ENCODE data around the gene MIB2. TPM values are rescaled to one million over a fixed set of nuclear protein-coding genes. Genes with fewer than 3 reads are reported as not detected.
"Not testable (repeated sequence)": the region's sequence is repeated elsewhere in the genome, so short reads cannot be mapped to it uniquely, and the experiment has no call there.

The MIB2 gene
- total RNA-seq, 1 donor from 2014 or later, result 110 TPM

DNA sequence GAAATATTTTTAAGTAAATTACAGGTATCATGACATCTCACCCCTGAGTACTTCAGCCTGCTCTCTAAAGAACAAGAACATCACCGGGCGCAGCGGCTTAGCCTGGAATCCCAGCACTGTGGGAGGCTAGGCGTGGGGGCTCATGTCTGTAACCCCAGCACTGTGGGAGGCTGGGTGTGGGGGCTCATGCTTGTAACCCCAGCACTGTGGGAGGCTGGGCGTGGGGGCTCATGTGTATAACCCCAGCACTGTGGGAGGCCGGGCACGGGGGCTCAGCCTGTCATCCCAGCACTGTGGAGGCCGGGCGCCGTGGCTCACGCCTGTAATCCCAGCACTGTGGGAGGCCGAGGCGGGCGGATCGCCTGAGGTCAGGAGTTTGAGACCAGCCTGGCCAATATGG is 51.2 kb downstream of the MIB2 start:
- intact Hi-C loops (cut with DNase I), result loop anchor here (5.0 kb wide), 1 partner anchor 49 kb away; the partner anchor contains the start of gene MIB2
- DNase-seq (no peak), ATAC-seq (ENCODE audit: poor library complexity) (no peak)

DNA sequence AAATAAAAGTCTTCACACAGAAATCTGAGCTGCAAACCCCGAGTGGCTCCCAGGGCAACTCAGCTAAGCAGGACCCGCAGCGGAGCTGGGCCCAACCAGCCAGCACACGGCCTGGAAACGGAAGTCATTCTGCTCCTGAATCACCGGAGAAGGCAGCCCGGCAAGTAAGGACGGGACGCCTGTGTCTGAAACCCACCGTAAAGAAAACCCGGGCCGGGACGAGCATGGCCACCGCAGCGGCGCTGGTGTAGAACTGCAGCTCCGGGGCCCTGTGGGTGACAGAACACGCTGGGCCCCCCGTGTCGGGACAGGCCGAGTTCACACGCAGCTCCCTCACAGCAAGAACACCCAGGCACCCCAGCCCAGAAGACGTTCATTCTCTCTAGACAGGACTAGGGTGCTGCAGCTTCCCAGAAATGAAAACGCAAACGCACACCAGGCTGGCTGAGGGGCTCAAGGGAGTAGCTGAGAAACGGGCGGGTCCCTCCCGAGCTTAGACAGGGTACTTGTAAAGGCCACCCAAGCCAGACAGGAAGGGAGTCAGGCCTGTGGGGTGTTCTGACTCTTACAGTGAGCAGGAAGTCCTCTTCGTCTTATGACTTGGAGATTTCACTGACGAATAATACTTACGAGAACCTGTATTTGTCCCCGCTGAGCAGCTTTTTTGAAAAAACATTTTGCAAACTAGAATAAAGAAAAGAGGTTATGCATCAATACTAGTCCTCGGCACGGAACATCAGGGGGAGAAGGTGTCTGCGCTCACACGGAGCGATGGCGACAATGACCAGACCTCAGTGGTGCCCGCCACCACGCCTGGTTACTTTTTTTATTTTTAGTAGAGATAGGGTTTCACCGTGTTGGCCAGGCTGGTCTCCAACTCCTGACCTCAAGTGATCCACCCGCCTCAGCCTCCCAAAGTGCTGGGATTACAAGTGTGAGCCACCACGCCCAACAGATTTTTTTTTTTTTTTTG is 54.5 kb downstream of the MIB2 start:
- ATAC-seq (ENCODE audit: poor library complexity) (no peak), DNase-seq (no peak)
- intact Hi-C loops (cut with DNase I), result loop anchor here (5.0 kb wide), 1 partner anchor 52 kb away; the partner anchor contains the start of gene MIB2

GRCh38 chr1:1670866-1671265 is 55.6 kb downstream of the MIB2 start:
- no peak for ATAC-seq (ENCODE audit: poor library complexity)
- intact Hi-C loops (cut with DNase I), result no loop called here
- DNase-seq, result no peak

DNA sequence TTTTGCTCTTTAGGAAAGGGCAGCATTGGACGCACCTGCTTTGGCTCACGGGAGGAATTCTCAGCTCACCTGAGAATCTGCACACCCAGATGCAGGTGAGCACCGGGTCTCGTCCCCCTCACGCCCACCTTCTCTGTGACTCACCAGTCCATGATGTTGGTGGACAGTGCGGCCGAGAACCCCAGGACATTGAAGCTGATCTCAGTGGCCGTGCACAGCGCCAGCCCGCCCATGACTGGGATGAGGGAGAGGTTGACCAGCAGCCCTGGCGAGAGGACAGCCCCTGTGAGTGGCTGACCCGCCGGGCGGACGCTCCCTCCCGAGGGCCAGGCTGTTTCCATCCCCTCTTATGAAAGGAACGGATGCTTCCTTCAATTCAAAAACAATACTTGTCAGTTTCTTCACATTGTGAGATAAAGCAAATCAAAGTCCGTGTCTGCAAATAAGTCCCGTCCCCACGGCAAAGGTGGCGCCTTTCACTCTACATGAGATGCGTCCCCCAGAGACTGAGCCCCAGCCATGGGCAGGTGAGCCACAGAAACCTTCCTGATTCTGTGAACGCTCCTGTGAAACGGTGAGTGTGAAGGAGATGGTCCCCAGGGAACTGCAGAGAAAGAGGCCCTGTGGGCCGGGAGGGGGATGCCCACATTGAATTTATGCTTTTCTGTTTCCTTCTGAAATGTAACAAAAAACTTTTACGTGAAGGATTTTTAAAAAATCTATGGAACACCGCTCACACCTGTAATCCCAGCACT is 56.2 kb downstream of the MIB2 start:
- DNase-seq (no peak), ATAC-seq (ENCODE audit: poor library complexity) (no peak)
- intact Hi-C loops (cut with DNase I), result no loop called here

DNA sequence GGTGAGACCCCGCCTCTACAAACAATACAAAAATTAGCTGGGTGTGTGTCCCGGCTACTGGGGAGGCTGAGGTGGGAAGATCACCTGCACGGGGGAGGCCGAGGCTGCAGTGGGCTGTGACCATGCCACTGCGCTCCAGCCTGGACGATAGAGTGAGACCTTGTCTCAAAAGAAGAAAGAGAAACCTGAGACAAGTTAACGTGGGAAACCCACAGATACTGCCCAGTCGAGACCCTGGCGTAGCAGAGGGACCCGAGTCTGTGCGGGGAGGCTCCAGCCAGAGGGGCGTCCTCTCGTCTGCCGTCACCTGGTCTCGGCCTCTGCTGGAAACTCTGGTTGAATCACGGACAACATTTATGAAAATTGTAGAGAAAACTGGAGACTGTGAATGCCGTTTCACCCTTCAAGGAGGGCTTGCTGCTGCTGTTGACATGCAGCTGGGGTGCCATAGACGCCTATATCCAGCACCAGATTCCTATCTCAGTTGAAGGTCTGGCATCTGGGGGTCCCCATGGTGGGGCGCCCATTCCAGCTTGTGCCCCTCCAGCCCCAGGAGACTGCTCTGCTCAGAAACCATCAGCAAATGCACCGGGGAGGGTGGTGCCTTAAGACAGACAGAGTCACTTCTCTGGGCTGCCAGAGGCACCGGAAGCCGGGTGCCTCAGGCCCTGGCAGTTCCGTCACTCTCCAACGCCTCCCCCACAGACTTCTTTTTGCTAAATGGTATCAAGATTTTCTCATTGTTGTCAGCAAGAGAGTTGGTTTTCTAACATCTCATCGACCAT is 57.1 kb downstream of the MIB2 start:
- DNase-seq (no peak), ATAC-seq (ENCODE audit: poor library complexity) (no peak)
- intact Hi-C loops (cut with DNase I), result no loop called here

DNA sequence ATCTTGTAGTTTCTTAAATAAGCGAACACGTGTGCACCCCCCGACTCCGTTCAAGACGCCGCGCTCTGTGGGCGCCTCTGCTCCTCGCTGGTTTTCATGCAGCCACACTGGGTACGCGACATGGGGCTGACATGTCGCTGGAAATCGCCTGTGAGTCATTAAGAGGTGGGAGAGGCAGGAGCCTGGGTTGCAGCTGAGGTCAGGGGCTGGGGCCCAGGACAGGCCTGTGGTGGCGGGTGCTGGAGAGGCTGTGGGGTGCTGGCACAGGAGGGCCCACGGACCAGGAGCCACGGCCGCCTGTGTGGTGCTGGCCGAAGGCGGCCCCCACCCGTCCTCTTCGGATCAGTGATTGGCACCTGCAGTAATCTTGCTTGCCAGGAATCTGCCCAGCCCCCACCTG is 59.5 kb downstream of the MIB2 start:
- not testable (repeated sequence) for DNase-seq; ATAC-seq (ENCODE audit: poor library complexity)

DNA sequence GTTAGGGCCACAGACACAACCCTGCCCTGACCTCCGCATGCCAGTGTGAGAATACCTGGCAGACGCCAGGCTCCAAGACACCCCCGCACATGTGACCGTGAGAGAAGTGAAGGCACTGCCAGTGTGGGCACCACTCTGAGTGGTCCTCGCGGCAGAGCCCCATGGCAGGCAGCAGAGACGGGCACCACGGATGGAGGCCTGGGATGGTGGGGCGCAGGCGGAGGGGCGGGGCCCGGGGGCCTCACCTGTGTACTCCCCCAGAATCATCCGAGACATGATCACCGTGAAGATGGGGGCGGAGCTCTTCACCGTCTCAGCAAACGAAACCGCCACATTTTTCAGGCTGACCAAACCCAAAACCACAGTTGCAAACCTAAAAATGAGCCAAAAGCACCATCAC is 59.9 kb downstream of the MIB2 start:
- ATAC-seq (ENCODE audit: poor library complexity); DNase-seq; intact Hi-C loops (cut with DNase I): not testable (repeated sequence)

More for the DNA sequence above, 59.5 kb downstream of the MIB2 start:
- intact Hi-C loops (cut with DNase I), result not testable (repeated sequence)

GRCh38 chr1:1676087-1676486 is 60.8 kb downstream of the MIB2 start:
- ATAC-seq (ENCODE audit: poor library complexity); intact Hi-C loops (cut with DNase I); DNase-seq: not testable (repeated sequence)

DNA sequence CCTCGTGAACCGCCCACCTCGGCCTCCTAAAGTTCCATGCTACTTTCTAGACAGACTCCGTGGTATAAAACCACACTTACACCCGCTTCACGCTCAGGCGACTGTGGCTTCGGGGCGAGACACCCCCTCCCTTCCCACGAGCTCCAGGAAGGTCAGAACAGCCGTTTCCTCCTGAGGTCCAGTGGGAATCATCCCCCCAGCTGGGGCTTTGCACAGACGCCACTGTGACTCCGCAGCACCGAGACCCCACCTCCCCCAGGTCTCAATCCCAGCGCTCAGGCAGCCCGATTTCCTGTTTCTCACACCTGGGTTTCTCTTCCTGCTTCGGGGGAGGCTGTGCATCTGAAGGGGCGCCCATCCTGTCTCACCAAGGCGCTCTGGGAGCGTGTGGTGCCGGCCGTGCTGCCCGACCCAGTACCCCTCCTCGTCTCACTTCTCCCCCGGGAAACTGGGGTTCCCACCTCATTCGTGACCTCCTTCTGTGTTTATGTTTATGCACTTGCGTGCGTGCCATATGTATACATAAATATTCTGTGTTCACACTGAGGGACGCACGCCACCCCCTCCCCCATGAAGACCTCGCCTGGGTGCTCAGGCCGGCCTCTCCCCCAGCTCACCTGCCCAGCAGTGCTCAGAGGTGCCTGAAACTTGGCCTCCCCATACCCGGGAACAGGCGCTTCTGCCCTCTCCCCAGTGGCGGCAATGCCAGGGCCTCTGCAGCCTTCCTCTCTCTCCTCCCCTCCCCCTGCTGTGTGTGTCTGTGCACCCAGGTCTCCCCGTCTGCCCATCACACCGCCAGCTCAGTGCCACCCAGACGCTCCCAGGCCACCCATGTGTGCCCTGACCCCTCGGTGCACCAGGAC is 62.6 kb downstream of the MIB2 start:
- peak; percentile 33 for DNase-seq
- peak; percentile 9 for ATAC-seq (ENCODE audit: poor library complexity)
- intact Hi-C loops (cut with DNase I), result no loop called here

DNA sequence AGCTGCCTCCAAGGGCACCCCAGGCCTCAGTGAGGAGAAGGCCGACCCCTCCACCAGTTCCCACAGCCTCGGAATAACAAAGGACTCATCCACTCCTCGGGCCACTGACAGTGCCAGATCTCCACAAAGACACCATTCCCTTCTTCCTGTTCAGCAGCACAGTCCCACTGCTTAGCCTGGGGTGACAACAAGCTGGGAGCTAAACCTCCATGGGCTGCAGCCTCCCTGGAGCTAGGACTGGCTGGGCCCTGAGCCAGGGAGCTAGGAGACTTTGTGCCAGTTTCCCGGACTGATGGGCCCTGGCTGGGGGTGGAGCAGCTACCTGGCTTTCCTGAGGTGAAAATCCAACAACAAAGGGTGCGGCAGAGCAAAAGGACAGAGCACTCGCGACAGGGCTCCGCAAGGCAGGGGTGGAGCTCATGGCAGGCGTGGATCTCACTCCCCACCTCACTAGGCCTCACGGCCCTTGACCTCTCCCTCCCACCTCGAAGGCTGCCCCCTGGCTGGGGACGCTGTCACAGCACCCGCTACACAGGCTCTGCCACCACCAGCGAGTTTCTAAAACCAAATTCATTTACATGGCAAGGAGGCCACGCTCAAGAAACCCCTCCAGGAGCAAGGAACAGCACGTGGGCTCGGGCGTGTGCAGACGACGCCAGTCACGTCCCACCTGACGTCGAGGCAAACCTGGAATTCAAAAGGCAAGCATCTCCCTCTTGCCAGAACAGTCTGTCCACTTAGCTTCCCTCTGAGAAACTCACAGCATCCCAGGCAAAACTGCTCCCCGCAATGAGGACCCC is 63.5 kb downstream of the MIB2 start:
- DNase-seq (peak; percentile 38), ATAC-seq (ENCODE audit: poor library complexity) (peak; percentile 51)
- intact Hi-C loops (cut with DNase I), result no loop called here

Other genes with a start within 250 kb of the MIB2 start
- 271 TPM for gene AURKAIP1, start 240.3 kb upstream of the MIB2 start, total RNA-seq
- 45.7 TPM for gene CCNL2, start 216.2 kb upstream of the MIB2 start, total RNA-seq
- 144 TPM for gene MRPL20, start 208.2 kb upstream of the MIB2 start, total RNA-seq
- gene ANKRD65, start 194.2 kb upstream of the MIB2 start, total RNA-seq, result 1.8 TPM
- gene VWA1, start 179.8 kb upstream of the MIB2 start, total RNA-seq, result 17.1 TPM
- 0.94 TPM for gene ATAD3C, start 165.8 kb upstream of the MIB2 start, total RNA-seq
- gene ATAD3B, start 143.7 kb upstream of the MIB2 start, total RNA-seq, result 7.9 TPM
- 18.5 TPM for gene ATAD3A, start 103.3 kb upstream of the MIB2 start, total RNA-seq
- gene TMEM240, start 74.9 kb upstream of the MIB2 start, total RNA-seq, result 7.5 TPM
- gene SSU72, start 40.6 kb upstream of the MIB2 start, total RNA-seq, result 106 TPM
- 2.0 TPM for gene FNDC10, start 15.4 kb upstream of the MIB2 start, total RNA-seq
- gene MMP23B, start 16.7 kb downstream of the MIB2 start, total RNA-seq, result 25.1 TPM
- 23.6 TPM for gene CDK11B, start 43.5 kb downstream of the MIB2 start, total RNA-seq
- gene SLC35E2B, start 77.3 kb downstream of the MIB2 start, total RNA-seq, result 20.4 TPM
- gene CDK11A, start 108.9 kb downstream of the MIB2 start, total RNA-seq, result 17.3 TPM
- gene NADK, start 163.0 kb downstream of the MIB2 start, total RNA-seq, result 23.0 TPM

Measured in Right ventricle myocardium superior (tissue), 1 donor.